K562 (cell line): ENCODE measurements around the gene SGSH. TPM values are rescaled to one million over a fixed set of nuclear protein-coding genes. Genes with fewer than 3 reads are reported as not detected.

Experiments
- ATAC-seq: fragments of 200-7000 bp; cut with Tn5 transposase; 3 replicates; pipeline ENCODE4 v1.9.1; 2020; ENCODE audit warnings: moderate library complexity
- BruUV-seq: library from RNA; stranded (reverse); fragments of 400-500 nt; replicated peaks from 2 replicates; lab custom pipeline; 2021; lab: Mats Ljungman, UMichigan
- CTCF ChIA-PET: fragments of 300-600 bp; formaldehyde crosslinking; extraction: SDS; loops from one replicate; lab custom pipeline; 2021; ENCODE audit warnings: low intra/inter-chr PET ratio; lab: Yijun Ruan, JAX
- POLR2A ChIA-PET: fragments of 300-600, 350-650 bp; sonication (Branson Sonifier 250); formaldehyde crosslinking; extraction: SDS; loops from one replicate; lab custom pipeline; 2021; ENCODE audit warnings: antibody characterized with exemption, inconsistent platforms; lab: Yijun Ruan, JAX
- DNase-seq, 4 experiments: peaks; one replicate each; pipeline versions ENCODE4 v3.0.0 to v3.0.0-alpha.2; 2011 to 2018; ENCODE audit warnings: low spot score in 3 of 4, mixed read lengths in 3 of 4; ENCODE audit errors: extremely low read depth in 1 of 4
- FAIRE-seq: peaks from 2 replicates; lab custom pipeline; 2011; peaks lifted over from hg19 to GRCh38; lab: Jason Lieb, UNC
- H2AFZ ChIP-seq: 2 replicates; pipeline ENCODE4 v1.6.0; 2011; ENCODE audit warnings: low read depth, low read length, control low read depth, inconsistent platforms
- H3K27ac ChIP-seq: fragments of 200-600 bp; 3 replicates; pipeline ENCODE4 v1.8.0; 2011; ENCODE audit warnings: low read depth, mild to moderate bottlenecking, control low read depth, inconsistent platforms, low read length, moderate library complexity, mixed read lengths; ENCODE audit errors: extremely low read depth
- H3K27me3 ChIP-seq, 2 experiments: fragments of 300-600 bp in 1 of 2; 2 replicates in 1 of 2; 3 replicates in 1 of 2; pipeline versions ENCODE4 v1.6.0 to v1.8.0; 2011; ENCODE audit warnings: inconsistent platforms in 2 of 2, low read length in 2 of 2, mild to moderate bottlenecking in 1 of 2, mixed read lengths in 1 of 2, moderate library complexity in 1 of 2; ENCODE audit not compliant: control insufficient read depth in 2 of 2, insufficient read depth in 2 of 2
- H3K36me3 ChIP-seq: fragments of 300-600 bp; 3 replicates; pipeline ENCODE4 v1.8.0; 2011; ENCODE audit warnings: mild to moderate bottlenecking, low read length, inconsistent platforms; ENCODE audit not compliant: control insufficient read depth, insufficient read depth
- H3K4me1 ChIP-seq, 2 experiments: fragments of 200-600 bp in 1 of 2; replicated peaks in 1 of 2; 2 replicates in 1 of 2; 3 replicates in 1 of 2; pipeline versions ENCODE4 v1.5.1 to v1.8.0; 2011; ENCODE audit warnings: inconsistent platforms in 2 of 2, low read length in 2 of 2, mild to moderate bottlenecking in 1 of 2, mixed read lengths in 1 of 2, moderate library complexity in 1 of 2; ENCODE audit not compliant: control insufficient read depth in 2 of 2, insufficient read depth in 2 of 2
- H3K4me2 ChIP-seq: 2 replicates; pipeline ENCODE4 v1.6.1; 2011; ENCODE audit warnings: low read length, control low read depth, inconsistent platforms, mixed read lengths; ENCODE audit not compliant: insufficient read depth
- H3K4me3 ChIP-seq: fragments of 200-600 bp; sonication (generic), shearing (Covaris generic); 2 replicates; pipeline ENCODE4 v1.5.1; 2016; ENCODE audit warnings: control low read depth, inconsistent platforms
- H3K79me2 ChIP-seq: fragments of 200-600 bp; 3 replicates; pipeline ENCODE4 v1.8.0; 2011; ENCODE audit warnings: low read length, inconsistent platforms; ENCODE audit not compliant: control insufficient read depth, insufficient read depth
- H3K9ac ChIP-seq, 2 experiments: 2 replicates each; pipeline versions ENCODE4 v1.6.0 to v1.6.1; 2011; ENCODE audit warnings: low read depth in 2 of 2, low read length in 2 of 2, control low read depth in 1 of 2, inconsistent platforms in 1 of 2, mild to moderate bottlenecking in 1 of 2, mixed read lengths in 1 of 2; ENCODE audit not compliant: insufficient read depth in 1 of 2
- H3K9me1 ChIP-seq: one replicate; pipeline ENCODE4 v1.6.0; 2011; ENCODE audit warnings: inconsistent platforms, mild to moderate bottlenecking, low read length, moderate library complexity; ENCODE audit not compliant: control insufficient read depth, insufficient read depth
- H3K9me3 ChIP-seq: replicated peaks from 2 replicates; pipeline ENCODE4 v1.5.1; 2011; ENCODE audit warnings: low read depth, low read length, inconsistent platforms; ENCODE audit not compliant: control insufficient read depth, insufficient read depth
- H4K20me1 ChIP-seq: replicated peaks from 2 replicates; pipeline ENCODE4 v1.6.1; 2011; ENCODE audit warnings: low read length, inconsistent platforms, mixed read lengths; ENCODE audit not compliant: control insufficient read depth, insufficient read depth
- BCL6 ChIP-seq: fragments of 250-450 bp; sonication (Bioruptor Pico); IDR thresholded peaks from 2 replicates; pipeline ENCODE4 v1.4.0; 2020
- CREM ChIP-seq: IDR thresholded peaks from 2 replicates; pipeline ENCODE4 v1.6.1; 2014; ENCODE audit warnings: antibody characterized with exemption, low read depth
- E2F3 ChIP-seq: fragments of 250-450 bp; sonication (Bioruptor Pico); IDR thresholded peaks from 2 replicates; pipeline ENCODE4 v1.4.0; 2020; ENCODE audit warnings: mild to moderate bottlenecking
- ELF4 ChIP-seq: fragments of 450-650 bp; formaldehyde crosslinking; IDR thresholded peaks from 2 replicates; pipeline ENCODE4 v1.4.0; 2022; ENCODE audit warnings: missing genetic modification characterization
- ILF3 ChIP-seq: fragments of 450-650 bp; IDR thresholded peaks from 2 replicates; pipeline ENCODE4 v1.6.1; 2018; ENCODE audit warnings: antibody characterized with exemption, mild to moderate bottlenecking, moderate library complexity, borderline replicate concordance
- MCM5 ChIP-seq: fragments of 450-650 bp; IDR thresholded peaks from 2 replicates; pipeline ENCODE4 v1.6.1; 2016; ENCODE audit warnings: low read depth
- MTA2 ChIP-seq: fragments of 450-650 bp; IDR thresholded peaks from 2 replicates; pipeline ENCODE4 v1.6.1; 2016; ENCODE audit warnings: low read depth
- WHSC1 ChIP-seq: IDR thresholded peaks from one replicate; pipeline ENCODE4 v1.6.1; 2012; ENCODE audit warnings: low read length, control low read depth, inconsistent platforms
- WGBS: fragments of 100-300 bp; shearing (Covaris generic); methylation state at CpG from one replicate; pipeline ENCODE4 v1.1.6; 2016; ENCODE audit warnings: low coverage, mixed read lengths; ENCODE audit not compliant: insufficient coverage; ENCODE audit errors: missing lambda C conversion rate; 5-methylcytosine and 5-hydroxymethylcytosine counted together
- in situ Hi-C: fragments of 300-500 bp; cut with MboI; formaldehyde crosslinking; loops from 4 replicates; pipeline ENCODE4 v1.15.0; 2018; ENCODE audit warnings: inconsistent platforms, mixed read lengths
- intact Hi-C: fragments of 100-400 bp; cut with micrococcal nuclease; formaldehyde crosslinking; loops from 2 replicates; pipeline ENCODE4 v1.14.2; 2022
- polyA plus RNA-seq, 8 experiments: library from polyadenylated mRNA; depleted of rRNA in 4 of 8; stranded (reverse) in 5 of 8; unstranded in 3 of 8; fragments of >200 nt; fragmentation: Nextera tagmentation in 2 of 8; fragmentation: Illumina TruSeq in 1 of 8; extraction: Ambion mirVana in 2 of 8; extraction: Trizol in 1 of 8; gene quantifications; 2 replicates each; pipeline versions ENCODE4 v1.2.1 to v1.2.3, GENCODE V29; 2011 to 2014; ENCODE audit warnings: inconsistent platforms in 1 of 8, missing spikeins in 1 of 8
- total RNA-seq, 7 experiments: library from RNA; depleted of rRNA in 6 of 7; stranded (reverse); fragments of >200 nt in 6 of 7; fragmentation: Illumina TruSeq in 2 of 7; extraction: Trizol in 2 of 7; gene quantifications; 2 replicates each; pipeline versions ENCODE4 v1.2.1 to v1.2.3, GENCODE V29; 2011 to 2021; ENCODE audit warnings: low replicate concordance in 1 of 7
- TF ChIP-seq, protein P1 (sequence below): fragments of 250-450 bp; sonication (Bioruptor Pico); IDR thresholded peaks from 2 replicates; pipeline ENCODE4 v1.5.0; 2020; ENCODE audit warnings: mild to moderate bottlenecking
- TF ChIP-seq, protein P2 (sequence below): sonication (generic); formaldehyde crosslinking; IDR thresholded peaks from 2 replicates; pipeline ENCODE4 v1.8.0; 2023; ENCODE audit warnings: missing genetic modification reagents, mild to moderate bottlenecking, borderline replicate concordance
- TF ChIP-seq, protein P3 (sequence below), 3 experiments: fragments of 200-800 bp in 1 of 3; fragments of 250-450 bp in 1 of 3; fragments of 450-650 bp in 1 of 3; sonication (Bioruptor Pico) in 1 of 3; sonication (Bioruptor generic) in 1 of 3; formaldehyde crosslinking in 1 of 3; IDR thresholded peaks; 2 replicates each; pipeline versions ENCODE4 v1.6.1 to v1.8.0; 2016 to 2022; ENCODE audit warnings: mild to moderate bottlenecking in 2 of 3, missing genetic modification characterization in 2 of 3, missing compliant biosample characterization in 1 of 3, moderate library complexity in 1 of 3

SGSH gene
- total and polyA plus RNA-seq, 9 of the 15 experiments (the other 6 are each of a cell fraction or from before 2014, with no cell fraction given): 0.25 to 15.7 (median 4.9) TPM

DNA sequence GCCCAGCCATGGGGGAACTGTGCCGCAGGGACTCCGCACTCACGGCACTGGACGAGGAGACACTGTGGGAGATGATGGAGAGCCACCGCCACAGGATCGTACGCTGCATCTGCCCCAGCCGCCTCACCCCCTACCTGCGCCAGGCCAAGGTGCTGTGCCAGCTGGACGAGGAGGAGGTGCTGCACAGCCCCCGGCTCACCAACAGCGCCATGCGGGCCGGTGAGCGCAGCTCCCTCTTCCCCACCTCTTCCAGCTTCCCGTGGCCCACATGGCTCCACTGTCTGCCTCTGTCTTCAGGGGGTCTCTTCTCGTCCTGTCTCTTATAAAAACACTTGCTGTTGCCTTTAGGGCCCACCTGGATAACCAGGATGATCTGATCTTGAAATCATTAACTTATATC is 38.7 kb downstream of the SGSH start:
- H3K27me3 ChIP-seq: peaks cover 64 to 89% of the 10 kb centered on the region in 2 experiments
- no peaks in the 10 kb centered on the region for H3K36me3 ChIP-seq
- no peak overlapping the region; a peak in 1 of 4 replicates for H3K9ac ChIP-seq
- 17% methylated on average over 16 of the region's 17 CpGs for WGBS
- ChIA-PET CTCF (no interaction called here), POLR2A (interaction anchor here (0.7 kb wide), 1 partner anchor 153 kb away, joined by 3 read pairs; no protein-coding TSS in a partner anchor)
- intact Hi-C loops: loop anchor here (10.0 kb wide), 1 partner anchor 77 kb away; the partner anchor contains the start of gene GAA
- H2AFZ ChIP-seq: no peak overlapping the region
- in situ Hi-C loops: no loop called here
- ATAC-seq (no peak), DNase-seq (no peak), FAIRE-seq (no peak)
- no peak overlapping the region for H3K4me3 ChIP-seq
- H3K27ac ChIP-seq: no peak overlapping the region
- H3K9me3 ChIP-seq: no peaks in the 10 kb centered on the region
- peaks cover 0 to 22% of the 10 kb centered on the region in 2 experiments; a peak in 2 of 5 replicates for H3K4me1 ChIP-seq
- no peaks in the 10 kb centered on the region for H3K9me1 ChIP-seq
- no TSS peak for BruUV-seq
- H3K4me2 ChIP-seq: no peak overlapping the region
- H3K79me2 ChIP-seq: no peaks in the 10 kb centered on the region
- H4K20me1 ChIP-seq: no peaks in the 10 kb centered on the region; the same call in 1 of the 2 replicates
- TF ChIP-seq E2F3 (CRISPR knock-in tag) (no peak), MTA2 (no peak), ELF4 (CRISPR knock-in tag) (no peak), BCL6 (CRISPR knock-in tag) (no peak), CREM (no peak), MCM5 (no peak), WHSC1 (no peak), ILF3 (no peak)
- TF ChIP-seq, protein P1, sequence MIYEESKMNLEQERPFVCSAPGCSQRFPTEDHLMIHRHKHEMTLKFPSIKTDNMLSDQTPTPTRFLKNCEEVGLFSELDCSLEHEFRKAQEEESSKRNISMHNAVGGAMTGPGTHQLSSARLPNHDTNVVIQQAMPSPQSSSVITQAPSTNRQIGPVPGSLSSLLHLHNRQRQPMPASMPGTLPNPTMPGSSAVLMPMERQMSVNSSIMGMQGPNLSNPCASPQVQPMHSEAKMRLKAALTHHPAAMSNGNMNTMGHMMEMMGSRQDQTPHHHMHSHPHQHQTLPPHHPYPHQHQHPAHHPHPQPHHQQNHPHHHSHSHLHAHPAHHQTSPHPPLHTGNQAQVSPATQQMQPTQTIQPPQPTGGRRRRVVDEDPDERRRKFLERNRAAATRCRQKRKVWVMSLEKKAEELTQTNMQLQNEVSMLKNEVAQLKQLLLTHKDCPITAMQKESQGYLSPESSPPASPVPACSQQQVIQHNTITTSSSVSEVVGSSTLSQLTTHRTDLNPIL (CRISPR knock-in tag): no peak
- TF ChIP-seq, protein P2, sequence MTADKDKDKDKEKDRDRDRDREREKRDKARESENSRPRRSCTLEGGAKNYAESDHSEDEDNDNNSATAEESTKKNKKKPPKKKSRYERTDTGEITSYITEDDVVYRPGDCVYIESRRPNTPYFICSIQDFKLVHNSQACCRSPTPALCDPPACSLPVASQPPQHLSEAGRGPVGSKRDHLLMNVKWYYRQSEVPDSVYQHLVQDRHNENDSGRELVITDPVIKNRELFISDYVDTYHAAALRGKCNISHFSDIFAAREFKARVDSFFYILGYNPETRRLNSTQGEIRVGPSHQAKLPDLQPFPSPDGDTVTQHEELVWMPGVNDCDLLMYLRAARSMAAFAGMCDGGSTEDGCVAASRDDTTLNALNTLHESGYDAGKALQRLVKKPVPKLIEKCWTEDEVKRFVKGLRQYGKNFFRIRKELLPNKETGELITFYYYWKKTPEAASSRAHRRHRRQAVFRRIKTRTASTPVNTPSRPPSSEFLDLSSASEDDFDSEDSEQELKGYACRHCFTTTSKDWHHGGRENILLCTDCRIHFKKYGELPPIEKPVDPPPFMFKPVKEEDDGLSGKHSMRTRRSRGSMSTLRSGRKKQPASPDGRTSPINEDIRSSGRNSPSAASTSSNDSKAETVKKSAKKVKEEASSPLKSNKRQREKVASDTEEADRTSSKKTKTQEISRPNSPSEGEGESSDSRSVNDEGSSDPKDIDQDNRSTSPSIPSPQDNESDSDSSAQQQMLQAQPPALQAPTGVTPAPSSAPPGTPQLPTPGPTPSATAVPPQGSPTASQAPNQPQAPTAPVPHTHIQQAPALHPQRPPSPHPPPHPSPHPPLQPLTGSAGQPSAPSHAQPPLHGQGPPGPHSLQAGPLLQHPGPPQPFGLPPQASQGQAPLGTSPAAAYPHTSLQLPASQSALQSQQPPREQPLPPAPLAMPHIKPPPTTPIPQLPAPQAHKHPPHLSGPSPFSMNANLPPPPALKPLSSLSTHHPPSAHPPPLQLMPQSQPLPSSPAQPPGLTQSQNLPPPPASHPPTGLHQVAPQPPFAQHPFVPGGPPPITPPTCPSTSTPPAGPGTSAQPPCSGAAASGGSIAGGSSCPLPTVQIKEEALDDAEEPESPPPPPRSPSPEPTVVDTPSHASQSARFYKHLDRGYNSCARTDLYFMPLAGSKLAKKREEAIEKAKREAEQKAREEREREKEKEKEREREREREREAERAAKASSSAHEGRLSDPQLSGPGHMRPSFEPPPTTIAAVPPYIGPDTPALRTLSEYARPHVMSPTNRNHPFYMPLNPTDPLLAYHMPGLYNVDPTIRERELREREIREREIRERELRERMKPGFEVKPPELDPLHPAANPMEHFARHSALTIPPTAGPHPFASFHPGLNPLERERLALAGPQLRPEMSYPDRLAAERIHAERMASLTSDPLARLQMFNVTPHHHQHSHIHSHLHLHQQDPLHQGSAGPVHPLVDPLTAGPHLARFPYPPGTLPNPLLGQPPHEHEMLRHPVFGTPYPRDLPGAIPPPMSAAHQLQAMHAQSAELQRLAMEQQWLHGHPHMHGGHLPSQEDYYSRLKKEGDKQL (CRISPR knock-in tag): no peak
- TF ChIP-seq, protein P3, sequence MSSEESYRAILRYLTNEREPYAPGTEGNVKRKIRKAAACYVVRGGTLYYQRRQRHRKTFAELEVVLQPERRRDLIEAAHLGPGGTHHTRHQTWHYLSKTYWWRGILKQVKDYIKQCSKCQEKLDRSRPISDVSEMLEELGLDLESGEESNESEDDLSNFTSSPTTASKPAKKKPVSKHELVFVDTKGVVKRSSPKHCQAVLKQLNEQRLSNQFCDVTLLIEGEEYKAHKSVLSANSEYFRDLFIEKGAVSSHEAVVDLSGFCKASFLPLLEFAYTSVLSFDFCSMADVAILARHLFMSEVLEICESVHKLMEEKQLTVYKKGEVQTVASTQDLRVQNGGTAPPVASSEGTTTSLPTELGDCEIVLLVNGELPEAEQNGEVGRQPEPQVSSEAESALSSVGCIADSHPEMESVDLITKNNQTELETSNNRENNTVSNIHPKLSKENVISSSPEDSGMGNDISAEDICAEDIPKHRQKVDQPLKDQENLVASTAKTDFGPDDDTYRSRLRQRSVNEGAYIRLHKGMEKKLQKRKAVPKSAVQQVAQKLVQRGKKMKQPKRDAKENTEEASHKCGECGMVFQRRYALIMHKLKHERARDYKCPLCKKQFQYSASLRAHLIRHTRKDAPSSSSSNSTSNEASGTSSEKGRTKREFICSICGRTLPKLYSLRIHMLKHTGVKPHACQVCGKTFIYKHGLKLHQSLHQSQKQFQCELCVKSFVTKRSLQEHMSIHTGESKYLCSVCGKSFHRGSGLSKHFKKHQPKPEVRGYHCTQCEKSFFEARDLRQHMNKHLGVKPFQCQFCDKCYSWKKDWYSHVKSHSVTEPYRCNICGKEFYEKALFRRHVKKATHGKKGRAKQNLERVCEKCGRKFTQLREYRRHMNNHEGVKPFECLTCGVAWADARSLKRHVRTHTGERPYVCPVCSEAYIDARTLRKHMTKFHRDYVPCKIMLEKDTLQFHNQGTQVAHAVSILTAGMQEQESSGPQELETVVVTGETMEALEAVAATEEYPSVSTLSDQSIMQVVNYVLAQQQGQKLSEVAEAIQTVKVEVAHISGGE (CRISPR knock-in tag; IDR thresholded peaks at IDR 0.05): no peak
